ELR (cell line): ENCODE results near the gene TXK.

Source experiments
- DNase-seq: peaks from one replicate; pipeline ENCODE4 v3.0.0-alpha.2; 2015; ENCODE audit warnings: low read depth

Gene TXK

DNA sequence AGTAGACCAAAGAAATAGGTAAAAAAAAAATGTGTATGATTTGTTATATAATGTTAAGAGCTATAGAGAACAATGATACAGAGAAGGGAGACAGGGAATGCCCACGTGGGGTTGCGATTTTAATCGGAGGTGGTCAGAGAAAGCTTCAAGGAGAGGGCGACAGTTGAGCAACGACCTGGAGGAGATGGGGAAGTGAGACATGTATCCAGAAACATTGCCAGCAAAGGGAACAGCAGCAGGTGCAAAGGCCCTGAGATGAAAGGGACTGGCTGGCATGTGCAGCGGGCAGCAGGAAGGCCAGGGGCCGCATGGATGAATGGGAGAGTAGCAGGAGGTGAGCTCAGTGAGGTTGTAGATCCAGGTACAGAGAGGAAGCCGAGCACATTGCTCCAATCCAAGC, 84.6 kb downstream of the TXK start:
- DNase-seq, result no peak

DNA sequence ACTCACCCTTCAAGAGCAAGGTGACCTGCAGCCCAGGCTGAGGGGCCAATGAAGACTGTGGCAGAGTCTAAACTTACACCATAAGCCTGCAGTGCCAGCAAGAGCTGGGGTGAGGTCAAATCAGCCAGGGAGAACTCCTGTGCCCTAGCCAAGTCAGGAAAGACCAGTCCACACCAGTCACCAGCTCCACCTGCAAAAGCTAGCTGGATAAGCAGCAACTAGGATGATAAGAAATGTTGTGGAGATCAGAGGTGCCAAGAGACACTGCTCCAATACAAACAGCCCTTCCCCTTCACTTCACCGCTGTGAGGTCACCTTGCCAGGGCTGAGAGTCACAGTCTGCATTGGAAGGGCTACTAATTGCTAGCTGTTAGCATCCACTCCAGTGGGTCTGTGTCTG, 86.2 kb downstream of the TXK start:
- no peak for DNase-seq

DNA sequence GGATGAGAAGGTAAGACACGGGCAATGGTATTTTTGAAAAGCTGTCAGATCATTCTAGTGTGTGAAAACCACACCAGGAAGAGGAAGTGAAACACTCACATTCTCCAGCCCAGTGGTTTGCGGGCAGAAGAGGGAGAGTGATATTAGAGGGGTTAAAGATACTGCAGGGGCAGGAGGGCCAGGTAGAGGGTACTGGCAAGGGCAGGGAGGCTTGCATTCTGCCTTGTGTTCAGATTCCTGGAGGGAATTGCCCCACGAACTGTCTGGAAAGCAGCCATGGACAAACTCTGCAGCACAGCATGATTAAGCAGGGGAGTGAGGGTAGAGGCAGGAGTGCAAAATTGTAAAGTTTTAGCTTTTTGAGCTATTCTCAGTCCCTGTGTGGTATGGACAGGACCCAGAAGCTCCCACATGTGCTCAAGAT, 86.6 kb downstream of the TXK start:
- DNase-seq, result no peak

DNA sequence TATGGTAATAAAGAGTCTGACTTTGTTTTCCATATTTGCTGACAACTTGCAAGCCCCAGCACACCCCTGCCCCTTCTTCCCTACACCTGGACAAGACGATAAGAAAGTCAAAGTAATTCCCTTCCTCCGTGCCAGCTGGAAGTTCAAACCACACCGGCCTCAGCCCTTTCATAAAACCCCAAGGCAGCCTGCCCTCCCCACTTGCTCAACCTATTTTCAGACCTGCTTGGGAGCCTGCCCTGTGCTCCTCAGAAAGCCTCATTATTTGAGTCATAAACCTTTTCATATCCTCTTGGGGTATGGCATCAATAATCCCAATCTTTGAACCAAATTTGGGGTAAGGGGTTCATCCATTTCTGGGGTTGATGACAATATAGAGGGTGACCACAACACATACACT, 88.0 kb downstream of the TXK start:
- no peak for DNase-seq

DNA sequence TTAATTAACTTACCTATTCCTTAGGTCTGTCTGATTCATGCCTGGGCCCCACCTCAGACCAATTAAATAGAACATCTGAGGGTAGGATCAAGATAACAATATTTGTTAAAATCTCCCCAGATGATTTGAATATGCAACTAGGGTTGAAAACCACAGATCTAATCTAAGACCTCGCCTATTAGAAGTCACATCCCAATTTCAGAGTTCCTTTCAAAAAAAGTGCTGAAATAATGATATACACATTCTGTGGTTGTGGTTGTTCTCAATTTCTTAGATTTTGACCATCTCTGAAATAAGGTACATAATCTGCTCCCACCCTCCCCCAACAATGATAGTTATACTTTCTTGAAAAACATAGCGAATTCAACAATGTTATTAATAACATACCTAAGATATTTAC, 89.8 kb downstream of the TXK start:
- no peak for DNase-seq

DNA sequence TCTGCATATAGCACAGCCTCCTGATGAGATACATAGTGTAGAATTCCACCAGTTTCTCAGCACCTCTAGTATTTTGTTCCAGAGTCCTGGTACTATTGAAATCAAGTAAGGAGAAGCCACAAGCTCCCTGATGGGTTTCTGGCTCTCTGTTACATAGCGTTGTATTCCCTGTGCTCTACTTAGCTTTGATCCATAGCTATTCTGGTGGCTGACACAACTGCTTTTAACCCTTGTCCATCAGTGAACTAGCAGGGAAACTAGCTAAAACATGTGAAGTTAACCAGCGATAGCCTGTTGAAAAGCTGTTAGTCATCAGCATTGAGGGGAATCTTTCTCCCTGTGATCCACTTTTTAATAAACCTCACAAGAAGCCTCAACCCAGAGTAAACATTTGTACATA, 90.5 kb downstream of the TXK start:
- DNase-seq, result no peak

DNA sequence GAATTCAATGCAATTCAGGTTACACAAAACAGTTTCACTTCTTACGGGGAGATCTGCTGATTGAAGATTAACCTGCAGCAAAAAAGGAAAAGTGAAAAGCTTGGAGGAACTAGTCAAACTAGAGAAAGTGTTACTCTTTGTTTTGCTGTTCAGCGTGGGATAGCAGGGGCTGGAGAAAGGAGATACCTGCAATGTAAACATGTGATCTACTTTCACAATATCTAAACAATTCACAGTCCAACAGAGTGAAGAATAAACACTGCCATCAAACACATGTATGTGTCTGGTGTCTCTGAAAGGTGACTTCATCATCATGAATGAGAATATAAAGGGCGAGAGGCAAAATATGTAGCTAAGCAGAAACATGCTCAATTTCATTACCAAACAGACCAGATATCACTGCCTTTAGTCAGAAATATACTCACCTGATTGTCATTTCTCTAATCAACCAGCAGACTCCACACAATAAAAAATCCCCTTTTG, 91.0 kb downstream of the TXK start:
- DNase-seq, result no peak

DNA sequence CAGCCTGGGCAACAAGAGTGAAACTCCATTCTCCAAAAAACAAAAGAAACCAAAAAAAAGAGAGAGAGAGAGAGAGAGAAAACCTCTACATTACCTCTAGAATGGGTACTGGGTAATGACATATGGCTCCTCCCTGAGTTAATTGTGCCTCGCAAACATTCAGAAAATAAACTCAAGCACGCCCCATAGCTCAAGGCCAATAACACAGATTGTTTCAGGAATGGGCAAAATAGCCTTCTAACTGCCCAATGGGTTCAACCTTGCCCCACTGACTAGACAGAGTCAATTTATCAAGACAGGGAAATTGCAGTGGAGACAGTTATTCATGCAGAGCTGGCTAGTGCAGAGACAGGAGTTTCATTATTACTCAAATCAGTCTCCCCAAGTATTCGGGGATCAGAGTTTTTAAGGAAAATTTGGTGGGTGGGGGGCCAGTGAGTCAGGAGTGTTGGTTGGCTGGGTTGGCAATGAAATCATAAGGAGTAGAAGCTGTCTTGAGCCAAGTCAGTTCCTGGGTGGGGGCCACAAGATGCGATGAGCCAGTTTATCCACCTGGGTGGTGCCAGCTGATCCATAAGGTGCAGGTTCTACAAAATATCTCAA, 92.4 kb downstream of the TXK start:
- no peak for DNase-seq

DNA sequence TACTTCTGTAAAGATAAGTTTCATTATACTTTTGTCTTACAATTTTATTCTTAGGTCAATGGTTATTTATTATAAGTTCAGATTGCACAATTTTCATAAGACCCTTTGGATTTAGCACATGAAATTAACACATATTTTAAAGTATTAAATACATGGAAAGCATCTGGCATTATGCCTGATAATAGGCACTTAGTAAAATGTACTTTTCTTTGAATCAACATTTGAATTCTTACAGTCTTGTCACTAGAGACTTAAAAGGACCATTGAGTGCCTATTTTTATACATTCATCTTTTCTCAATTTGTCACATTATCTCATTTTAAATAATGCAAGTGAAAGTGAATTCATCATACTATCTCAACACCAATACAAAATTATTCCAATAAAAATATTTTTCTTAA, 94.5 kb downstream of the TXK start:
- DNase-seq, result no peak

DNA sequence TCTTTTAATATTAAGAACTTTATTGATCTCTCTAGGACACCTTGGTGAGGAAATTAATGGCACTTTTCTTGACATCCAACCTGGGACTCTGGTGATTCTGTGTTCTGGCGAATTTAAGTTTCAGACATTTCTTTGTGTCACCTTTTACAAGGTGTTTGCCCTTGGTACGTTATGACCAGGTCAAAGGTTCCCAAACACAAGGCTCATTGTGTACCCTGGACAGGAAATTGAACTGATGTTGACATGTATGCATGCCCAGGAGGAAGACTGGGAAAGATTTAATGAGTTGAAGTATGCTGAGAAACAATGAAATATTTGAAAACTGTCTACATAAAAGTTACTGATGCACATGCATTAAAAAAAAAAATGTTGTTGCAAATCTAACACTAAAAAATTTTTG, 95.4 kb downstream of the TXK start:
- no peak for DNase-seq

DNA sequence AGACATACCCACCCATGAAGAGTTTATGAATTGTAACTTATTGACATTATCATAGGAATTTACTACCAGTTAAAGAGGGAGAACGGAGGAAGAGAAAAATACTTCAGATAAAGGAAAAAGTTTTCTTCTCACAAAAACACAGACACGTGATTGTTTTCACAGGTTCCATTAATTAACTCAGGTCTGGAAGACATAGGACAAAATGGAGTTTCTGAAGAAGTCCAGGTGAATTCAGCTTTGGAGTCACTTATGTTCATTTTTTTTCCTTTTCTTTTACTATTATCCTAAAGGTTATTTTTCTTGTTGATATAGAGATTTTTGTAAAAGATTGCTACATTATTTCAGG, 97.0 kb downstream of the TXK start:
- DNase-seq, result no peak

DNA sequence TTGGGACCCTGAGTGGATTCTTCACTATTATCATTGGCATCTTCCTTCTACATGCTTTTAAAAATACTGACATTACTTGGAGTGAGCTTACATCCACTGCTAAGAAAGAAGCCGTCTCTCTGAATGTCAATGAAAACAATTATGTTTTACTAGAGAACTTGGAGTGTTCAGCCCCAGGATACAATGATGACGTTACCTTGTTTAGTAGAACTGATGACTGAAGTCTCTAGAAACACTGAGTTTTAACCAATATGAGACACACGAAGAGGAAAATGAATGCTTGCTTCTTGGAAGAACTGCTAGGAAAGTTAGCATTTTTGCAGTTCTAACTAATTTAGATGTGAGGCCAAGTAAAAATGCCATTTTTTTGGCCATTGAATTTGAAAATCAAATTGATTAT, 98.1 kb downstream of the TXK start:
- DNase-seq, result no peak

DNA sequence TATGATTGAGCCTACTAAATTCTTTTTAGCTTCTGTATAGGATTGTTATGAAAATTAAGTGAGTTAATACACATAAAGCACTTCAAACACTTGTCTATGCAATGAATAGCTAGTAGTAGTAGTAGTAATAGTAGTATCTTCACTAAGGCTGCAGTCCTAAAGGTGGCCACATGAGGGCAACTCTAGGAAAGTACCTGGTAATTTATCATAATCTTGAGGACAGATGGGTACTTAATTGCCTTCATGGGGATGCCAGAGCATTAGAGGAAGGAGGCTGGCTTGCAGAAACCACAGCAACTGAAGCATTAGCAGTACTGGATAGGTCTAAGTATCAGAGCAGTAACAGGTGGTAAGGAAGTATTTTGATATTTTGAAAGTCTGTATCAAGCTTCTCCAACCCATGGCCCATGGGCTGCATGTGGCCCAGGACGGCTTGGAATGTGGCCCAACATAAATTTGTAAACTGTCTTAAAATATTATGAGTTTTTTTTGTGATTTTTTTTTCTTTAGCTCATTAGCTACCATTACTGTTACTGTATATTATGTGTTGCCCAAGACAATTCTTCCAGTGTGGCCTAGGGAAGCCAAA, 100.1 kb downstream of the TXK start:
- peak; percentile 64 for DNase-seq

DNA sequence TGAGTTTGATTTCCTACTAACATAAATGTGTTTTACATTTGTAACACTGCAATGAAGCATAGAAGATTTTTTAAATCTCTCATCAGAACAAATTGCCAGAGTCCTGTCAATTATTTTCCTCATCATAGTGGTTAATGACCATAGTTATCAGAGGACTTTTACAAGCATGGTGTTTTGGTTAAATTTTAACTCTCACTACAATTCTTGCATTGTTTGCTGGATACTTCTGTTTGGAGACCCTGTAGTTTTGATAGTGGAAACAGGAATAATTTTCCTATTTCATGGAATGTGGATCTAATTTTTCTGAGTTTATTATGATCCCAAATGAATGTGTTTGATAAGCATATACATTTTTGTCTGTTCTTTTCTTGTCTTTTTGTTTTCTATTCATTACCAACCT, 100.6 kb downstream of the TXK start:
- no peak for DNase-seq

DNA sequence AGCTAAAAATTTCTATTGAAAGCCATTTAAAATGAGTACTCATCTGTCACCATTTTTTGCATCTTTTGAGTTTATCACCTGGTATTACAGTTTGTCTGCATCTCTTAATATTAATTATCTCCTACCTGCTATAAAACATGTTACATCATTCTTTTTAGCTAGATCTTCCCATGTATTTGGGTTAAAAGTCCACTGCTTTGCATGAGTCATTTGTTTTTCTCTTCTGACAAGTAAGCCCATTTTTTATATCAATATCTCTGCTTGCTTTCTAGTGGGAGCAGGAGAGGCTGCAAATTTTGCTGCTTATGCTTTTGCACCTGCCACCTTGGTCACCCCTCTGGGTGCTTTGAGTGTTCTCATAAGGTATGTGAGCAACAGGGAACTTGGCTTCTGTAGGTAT, 101.3 kb downstream of the TXK start:
- no peak for DNase-seq

DNA sequence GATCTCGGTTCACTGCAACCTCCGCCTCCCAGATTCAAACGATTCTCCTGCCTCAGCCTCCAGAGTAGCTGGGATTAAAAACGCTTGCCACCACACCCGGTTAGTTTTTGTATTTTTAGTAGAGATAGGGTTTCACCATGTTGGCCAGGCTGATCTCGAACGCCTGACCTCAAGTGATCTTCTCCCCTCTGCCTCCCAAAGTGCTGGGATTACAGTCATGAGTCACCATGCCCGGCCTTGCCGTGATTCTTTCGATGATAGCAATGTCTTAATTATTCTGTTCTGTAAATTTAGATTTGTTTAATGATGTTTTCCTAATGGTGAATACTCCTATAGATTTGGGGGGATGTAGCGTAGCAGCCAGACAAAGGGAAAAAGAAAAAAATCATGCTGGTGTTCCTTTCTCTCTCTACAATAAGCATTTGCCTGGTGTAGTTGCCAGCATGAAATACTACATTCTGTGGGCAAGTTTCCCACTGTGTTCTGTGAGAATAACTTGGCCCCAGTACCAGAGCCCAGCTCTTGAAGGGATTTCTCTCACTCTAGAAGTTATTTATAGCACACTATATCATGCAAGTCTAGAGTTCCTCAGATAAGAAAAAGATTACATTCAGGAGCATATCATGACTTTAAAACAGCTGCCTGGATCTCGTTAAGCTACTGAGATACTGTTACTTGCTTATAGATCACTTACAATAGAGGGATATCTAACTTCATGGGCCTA, 102.1 kb downstream of the TXK start:
- DNase-seq, result no peak

DNA sequence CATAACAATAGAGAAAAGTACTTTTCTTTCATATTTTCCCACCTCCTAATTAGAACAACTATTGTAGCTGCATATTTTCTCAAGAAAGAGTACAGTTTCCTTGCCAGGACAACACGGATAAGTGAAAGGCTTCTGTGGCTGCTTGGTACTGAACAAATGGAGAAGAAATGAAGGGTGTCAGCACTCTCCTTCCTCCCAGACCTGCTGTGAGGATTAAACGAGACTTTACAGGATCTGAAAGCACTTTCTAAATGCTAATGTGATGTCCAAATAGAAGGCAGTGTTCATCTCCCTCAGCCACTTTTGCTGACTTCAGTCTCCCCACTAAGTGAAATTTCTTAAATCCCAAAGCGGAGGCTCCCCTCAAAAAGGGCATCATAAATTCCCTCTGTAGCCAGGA, 103.6 kb downstream of the TXK start:
- no peak for DNase-seq

DNA sequence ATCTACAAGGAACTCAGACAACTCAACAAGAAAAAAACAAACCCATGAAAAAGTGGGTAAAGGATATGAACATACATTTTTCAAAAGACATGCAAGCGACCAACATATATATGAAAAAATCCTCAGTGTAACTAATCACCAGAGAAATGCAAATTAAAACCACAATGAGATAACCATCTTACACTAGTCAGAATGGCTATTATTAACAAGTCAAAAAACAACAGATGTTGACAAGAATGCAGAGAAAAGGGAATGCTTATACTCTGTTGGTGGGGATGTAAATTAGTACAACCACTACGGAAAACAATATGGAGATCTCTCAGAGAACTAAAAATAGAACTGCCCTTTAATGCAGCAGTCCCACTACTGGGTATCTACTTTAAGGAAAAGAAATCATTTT, 105.4 kb downstream of the TXK start:
- DNase-seq, result no peak

DNA sequence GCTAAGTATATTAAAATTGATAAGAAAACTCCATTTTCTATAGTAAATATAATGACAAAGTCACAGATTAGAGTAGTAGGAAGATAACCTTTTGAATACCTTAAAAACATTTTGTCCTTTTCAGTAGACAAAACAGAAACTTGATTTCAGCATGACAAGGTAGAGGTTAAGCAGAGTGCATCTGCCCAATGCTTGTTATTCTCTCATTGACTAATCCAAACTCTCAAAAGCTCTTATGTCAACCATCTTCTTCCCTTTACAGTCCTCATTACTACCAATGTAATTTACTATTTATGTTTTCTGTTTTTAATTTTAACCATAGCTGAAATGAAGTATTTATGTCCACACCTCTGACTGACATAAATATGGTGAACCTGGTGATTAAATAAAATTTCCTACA, 106.4 kb downstream of the TXK start:
- DNase-seq, result no peak

DNA sequence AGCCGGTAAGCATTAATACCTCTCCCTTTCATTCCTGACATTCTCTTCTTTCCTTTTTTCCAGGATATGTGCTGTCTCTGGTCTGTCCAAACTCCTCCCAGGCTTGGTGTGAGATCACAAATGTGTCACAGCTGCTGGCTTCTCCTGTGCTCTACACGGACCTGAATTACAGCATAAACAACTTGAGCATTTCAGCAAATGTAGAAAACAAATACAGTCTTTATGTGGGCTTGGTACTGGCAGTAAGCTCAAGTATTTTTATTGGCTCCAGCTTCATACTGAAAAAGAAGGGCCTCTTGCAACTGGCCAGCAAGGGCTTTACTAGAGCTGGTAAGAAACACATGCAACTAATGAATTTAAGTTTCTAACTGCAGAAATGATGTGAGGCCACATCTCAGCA, 109.0 kb downstream of the TXK start:
- DNase-seq, result peak; percentile 55

DNA sequence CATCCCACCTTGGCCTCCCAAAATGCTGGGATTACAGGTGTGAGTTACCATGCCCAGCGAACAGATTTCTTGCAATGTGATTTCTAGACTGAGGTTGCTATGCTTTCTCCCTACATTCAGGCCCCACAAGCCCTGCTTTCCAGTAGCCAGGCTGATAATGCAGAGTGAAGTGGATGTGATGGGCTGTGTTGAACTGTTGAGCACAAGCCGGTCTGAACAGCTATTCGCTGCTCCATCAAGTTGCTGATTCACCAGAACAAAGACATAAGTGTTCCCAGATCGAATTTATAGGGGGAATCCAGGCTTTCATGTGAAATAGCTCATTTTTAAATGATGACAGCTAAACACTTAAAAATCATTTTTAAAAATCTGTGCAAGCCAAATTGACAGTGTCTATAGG, 109.5 kb downstream of the TXK start:
- DNase-seq, result no peak

DNA sequence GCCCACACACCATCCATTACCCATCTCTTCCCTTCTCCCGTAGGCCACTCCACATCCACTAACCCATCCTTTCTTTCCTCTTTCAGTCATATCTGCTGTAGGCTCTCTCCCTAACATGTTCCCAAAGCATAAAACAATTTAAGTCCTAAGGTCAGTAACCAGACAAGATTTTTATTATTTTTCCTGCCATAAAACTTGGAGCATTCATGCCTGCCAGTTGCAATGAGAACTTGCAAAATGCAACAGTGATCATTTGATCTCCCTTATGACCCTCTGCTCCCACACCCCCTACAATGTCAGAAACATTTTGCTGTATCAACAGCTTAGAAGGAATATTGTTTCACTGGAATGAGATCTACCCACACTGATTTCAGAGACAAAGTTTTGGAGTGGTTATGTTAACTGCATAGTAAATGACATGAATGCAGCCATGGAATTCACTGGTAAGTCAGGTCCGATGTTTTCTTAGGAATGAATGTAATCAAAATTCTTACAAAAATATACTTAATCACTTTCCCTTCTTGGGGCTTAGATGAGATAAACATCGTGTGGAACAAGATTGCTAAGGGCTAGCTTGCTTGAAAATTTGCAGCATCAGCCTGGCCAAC, 111.8 kb downstream of the TXK start:
- no peak for DNase-seq

DNA sequence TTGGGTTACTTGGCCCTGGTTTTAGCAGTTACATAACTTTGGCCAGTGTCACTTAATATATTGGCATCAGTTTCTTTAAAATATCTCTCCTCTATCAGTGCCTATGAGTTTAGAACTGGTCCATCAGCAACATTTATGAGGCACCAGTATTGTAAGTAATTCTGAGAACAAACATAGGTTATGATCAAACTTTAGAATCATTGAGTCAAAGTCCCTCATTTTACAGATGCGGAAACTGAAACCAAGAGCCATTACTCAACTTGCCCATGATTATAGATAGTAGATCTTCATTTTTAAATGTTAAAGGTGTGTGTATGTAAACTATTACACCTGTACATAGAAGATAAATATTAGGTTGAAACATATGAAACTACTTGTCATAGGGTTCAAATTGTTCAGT, 113.0 kb downstream of the TXK start:
- no peak for DNase-seq
